ENCODE results near the gene UNC13B.

UNC13B gene

DNA sequence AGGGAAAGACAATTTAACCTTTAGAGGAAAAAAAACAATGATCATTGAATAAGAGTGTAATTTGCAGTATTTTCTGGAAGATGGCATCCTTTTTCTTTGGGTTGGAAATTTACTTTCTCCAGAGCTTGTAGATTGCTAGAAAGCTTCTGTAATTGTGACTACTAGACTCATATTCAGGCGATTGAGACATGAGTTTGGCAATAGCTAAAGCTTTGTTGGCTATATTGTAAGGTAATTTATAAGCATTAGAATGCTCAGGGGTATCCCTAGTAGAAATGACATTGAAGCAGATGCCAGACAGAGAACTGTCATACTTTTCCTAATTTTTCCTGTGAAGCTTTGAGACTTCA is 115.3 kb downstream of the UNC13B start:
- no peak for DNase-seq (ENCODE audit: low spot score)

DNA sequence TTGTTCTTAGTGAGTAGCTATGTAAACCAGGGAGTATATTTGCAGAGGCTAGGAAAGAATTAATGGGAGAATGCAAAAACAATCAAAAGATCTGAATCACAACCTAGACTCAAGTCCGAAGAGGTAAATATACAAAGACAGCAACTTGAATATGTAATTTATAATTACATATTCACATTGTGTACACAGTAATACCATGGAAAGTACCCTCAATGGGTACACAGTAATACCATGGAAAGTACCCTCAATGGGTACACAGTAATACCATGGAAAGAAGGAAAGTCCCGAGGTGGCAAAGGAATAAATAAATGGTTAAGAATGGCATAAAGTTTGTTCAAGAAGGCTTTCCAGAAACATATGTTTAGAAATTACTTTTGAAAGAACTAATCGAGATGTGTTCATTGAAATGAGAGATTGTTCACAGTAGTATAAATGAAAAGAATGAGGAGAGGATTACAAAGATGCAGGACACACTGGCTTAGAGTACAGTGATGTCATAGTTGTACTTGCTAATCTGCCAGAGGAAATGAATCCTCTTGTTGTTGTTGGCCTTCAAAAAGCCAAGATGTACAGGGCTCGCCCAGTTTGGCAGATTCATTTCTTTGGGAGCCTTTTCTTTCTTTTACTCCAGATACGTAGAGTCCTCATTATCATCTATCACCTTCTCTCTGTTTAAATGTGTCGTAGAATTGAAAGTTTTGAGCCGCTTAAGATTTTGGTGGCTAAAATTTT is 116.0 kb downstream of the UNC13B start:
- no peak for DNase-seq (ENCODE audit: low spot score)

DNA sequence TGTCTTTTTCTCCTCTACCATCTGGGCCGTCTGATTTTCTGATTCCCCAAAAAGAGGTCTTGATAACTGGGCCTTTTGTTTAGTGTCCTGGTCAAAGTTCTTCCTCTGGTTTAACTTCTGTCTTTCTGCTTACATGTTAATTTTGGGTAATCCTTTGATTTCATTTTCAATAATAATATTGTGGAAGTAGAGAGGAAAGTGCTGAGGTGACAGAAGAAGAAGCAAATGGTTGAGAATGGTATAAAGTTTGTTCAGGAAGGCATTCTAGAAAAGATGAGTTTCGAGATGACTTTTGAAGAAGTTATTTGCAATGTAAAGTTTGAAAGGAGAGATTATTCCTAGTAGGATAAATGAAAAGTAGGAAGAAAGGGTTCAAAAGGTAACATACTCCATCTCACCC is 118.1 kb downstream of the UNC13B start:
- DNase-seq (ENCODE audit: low spot score), result no peak

DNA sequence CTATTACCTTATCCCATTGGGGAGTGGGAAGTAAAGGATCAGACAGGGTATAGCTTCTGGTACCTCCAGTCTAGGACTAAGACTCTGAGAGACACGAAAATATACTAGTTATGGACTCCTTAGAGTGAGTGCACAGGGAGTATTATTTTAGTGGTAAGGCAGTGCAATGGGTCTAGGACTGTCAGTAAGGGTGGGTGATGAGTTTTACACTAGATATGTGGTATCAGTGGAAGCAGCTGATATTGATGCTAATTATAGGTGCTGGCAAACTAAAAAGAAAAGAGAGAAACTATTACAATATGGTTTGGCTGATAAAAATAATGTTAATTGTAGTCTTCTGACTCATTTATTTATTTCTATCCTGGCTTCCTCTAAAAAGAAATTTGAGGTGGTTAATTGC is 118.6 kb downstream of the UNC13B start:
- DNase-seq (ENCODE audit: low spot score), result no peak

DNA sequence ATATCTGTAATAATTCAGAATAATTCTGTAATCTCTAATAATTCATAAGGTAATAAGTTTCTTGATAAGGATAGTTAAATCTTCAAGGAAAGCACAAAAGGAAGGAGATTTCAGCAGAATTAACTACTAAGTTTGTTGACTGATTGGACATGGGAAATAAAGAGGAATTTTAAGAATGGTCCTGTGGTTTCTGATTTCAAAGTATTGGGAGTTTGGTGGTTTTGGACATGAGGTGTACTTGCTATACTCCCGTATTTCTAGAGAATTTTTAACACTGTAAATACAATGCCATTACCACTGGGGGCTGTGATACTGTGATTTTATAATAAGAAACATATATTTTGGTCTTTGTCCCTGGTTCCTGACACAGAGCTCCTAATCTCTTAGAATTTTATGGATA is 123.9 kb downstream of the UNC13B start:
- DNase-seq (ENCODE audit: low spot score), result no peak

DNA sequence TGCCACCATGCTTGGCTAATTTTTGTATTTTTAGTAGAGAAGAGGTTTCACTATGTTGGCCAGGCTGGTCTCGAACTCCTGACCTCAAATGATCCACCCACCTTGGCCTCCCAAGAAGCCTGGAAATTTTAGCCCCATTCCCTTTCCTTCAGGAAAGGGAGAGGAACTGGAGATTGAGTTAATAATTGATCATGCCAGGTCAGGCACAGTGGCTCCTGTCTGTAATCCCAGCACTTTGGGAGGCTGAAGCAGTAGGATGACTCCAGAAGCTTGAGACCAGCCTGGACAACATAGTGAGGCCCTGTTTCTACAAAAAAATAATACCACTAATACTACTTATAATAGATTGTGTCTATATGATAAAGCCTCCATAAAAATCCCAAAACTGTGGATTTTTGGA is 124.6 kb downstream of the UNC13B start:
- DNase-seq (ENCODE audit: low spot score), result no peak

DNA sequence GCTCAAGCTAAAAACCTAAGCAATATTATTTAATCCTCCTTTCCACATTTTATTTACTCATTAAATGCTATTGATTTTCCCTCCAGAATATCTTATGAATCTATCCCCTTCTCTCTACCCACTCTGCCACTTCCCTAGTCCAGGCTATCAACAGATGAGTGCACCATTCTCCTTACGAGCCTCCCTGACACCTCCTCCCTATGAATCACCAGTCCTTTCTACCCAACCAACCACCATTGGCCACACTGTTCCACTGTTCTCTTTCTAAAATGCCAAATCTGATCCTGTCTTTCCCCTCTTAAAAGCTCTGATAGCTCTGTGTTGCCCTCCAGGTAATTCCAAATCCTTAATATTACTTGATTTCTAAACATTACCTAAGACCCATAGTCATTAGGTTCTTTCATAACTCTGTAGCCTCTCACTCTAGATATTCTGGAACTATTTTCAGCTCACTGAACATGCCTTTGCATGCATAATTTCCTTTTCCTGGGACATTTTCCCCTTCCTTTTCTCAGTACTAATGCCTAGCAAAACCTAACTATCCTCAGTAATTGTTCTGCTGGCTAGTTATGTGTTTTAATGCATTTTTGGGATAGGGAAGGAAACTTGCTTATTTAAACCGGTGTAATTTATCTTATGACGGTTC is 126.3 kb downstream of the UNC13B start:
- no peak for DNase-seq (ENCODE audit: low spot score)

DNA sequence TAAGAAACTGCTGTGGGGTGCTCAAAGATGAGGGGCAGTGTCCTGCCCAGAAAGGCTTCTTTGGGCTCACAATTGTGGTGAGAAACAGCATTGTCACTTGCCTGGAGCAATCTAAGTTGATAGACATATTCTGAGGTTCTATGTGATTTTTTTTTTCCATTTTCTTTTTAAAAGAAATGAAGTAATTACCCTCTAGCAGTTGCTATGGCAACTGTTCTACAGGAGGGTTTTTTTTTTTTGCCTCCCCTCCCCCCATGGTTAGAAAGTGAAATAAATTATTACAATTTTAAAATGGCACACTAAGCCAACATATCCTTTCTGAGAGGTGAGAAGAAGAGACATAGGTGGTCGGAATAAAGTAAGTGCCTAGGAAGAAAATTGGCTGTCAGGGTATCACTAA is 127.0 kb downstream of the UNC13B start:
- DNase-seq (ENCODE audit: low spot score), result no peak

DNA sequence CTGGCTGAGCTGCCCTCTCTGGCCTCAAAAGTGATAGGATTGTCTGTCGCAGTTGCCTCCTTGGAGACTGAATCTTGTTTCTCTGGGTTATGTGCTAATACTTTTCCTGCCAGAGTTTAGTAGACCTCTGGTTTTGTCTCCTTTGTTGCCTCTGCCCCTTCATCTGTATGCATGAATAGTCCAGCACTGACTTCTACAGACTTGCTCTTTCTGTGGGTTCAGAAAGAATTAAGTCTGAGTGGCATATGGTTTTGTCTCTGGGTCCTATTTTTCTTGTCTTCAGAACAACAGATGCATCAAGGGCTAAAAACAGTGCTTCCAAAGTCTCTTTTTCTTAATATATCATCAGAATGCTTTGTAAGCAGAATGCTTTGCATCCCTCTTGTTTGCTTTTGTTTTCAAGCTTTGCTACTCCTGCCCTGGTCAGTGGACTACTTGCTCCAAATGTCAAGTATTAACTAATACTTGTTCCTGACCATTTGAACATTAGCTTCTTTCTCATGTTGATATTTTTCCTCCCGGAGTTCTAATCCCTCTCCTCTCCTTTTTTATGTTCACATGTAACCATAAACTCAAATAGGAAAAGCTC is 131.7 kb downstream of the UNC13B start:
- no peak for DNase-seq (ENCODE audit: low spot score)

DNA sequence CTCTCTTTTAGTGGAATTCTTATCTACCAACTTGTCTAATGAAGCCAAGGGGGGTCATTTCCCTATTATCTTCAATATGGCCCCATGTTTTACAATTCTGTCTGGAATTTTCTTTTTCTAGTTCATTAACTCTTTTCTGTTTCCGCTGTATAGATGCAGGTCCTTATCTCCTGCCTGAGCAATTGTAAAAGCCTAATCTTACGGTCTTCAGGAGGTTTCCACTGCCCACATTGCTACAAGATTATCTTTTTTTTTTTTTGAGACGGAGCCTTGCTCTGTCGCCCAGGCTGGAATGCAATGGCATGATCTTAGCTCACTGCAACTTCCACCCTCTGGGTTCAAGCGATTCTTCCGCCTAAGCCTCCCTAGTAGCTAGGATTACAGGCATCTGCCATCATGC is 132.3 kb downstream of the UNC13B start:
- DNase-seq (ENCODE audit: low spot score), result no peak

DNA sequence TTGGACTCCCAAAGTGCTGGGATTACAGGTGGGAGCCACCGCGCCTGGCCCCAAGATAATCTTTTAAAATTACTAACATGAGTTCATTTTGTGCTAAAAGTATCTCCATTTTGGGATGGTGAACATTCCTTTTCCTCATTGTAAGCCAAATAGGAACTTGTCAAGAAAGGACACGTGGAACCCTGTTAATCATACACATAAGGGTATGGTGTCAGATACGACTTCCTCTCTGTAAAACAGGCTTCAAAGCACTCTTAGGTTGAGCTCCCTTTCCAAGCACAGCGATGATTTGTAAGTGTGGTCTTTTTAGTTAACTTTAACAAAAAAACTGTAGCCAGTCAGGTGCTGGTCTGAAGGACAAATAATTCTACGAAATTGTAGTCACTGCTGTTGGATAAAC is 132.7 kb downstream of the UNC13B start:
- DNase-seq (ENCODE audit: low spot score), result no peak

DNA sequence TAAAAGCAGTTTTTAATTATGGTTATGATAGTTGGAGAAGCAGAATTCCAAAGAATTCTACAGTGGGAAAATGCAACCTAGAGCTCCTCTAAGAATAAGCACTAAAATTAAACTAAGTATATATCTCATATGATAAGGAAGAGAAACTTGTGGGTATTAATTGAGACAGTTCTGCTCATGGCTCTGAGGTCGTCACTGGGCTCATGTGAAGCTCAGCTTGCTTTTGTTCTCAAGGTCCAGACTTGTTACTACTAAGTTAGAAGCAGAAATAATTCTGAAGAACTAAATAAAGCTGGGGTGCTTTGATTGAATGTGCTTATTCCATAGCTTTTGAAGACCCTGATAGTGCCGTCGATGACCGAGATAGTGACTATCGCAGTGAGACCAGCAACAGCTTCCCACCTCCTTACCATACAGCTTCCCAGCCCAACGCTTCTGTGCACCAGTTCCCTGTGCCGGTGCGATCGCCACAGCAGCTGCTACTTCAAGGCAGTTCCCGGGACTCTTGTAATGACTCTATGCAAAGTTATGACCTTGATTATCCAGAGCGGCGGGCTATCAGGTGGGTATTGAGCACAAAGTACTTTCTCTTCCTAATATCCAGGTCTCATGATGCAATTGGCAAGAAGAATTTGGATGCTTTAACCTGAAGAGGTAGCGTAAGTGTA is 133.7 kb downstream of the UNC13B start:
- DNase-seq (ENCODE audit: low spot score), result no peak

DNA sequence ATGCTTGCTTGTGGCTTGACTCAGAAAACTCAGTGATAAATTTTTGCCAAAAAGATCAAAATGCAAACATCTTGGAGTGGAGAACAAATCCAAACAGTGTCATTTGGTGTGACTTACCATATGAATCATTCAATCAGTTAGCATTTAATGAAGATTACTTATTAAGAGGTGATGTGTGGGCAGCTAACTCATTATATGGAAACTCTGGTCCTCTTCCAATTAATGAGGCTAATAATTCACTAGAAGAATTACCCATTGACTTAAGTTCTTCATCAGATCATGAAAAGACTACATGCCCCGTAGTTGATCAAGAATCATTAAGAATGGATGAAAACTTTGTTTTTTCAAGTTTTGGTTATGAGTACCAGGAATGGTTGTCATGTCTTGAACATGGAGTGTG is 141.8 kb downstream of the UNC13B start:
- no peak for DNase-seq (ENCODE audit: low spot score)

DNA sequence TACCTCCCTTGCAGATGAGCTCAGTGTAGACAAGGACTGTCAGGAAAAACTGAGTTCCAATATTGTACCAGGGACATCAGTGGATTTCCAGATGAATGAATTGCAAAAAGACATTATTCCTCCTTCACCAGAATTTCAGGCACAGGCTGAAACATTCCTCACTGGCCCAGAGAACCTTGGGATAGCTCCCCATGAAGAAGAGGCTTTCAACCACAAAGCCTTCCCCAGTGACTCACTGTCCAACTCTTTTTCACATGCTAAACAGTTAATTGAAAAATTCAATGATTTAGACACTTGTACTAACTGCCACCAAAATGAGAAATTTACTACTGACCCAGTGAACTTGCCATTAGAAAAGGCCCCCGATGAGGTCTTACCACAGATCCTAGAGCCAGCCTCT is 144.5 kb downstream of the UNC13B start:
- no peak for DNase-seq (ENCODE audit: low spot score)

DNA sequence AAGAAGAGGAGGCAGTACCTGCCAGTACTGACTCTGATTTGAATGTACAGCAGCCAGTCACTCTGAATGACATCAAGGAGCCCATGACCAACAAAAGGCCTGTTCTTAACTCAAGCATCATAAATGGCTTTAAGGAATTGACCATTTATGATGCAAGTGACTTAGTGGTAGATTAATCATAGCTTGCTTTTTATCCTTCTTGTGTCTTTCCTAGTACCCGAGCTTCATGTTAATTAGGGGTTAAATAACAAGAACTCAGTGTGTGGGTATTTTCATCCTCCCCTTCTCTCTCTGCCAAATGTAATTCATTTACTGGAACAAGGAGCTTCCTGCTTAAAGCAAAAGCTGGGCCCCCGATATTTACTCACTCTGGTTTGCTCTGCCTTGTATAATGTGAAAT is 146.5 kb downstream of the UNC13B start:
- DNase-seq (ENCODE audit: low spot score), result peak; percentile 19

DNA sequence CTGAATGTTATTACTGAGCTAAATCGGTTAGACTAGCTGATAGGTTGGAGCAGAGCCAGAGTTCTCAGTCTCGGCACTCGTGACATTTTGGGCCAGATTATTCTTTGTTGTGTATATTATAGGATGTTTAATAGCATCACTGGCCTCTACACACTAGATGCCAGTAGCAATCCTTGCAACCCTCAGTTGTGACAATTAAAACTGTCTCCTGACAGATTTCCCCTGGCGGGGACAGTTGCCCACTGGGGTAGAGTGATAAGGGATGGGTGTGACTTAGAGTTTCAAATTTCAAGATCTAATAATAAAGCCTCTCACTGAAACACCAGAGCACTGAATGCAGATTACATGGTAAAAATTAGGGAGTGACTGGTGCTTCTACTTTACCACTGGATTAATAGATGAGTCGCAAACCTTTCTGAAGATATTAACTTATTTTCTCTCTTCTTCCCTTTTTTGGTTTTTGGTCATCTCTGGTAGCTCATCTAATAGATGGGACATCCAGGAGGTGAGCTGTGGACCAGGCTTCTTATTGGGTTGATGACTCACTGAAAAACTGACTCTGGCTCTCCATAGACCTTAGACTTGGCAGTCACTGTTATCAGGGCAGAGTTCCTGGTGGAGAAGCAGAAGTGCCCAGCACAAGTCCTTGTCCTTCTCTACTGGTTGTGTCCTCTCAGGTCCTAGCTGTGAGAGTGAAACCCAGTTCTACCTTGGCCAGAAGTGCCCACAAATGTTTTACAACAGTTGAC is 150.3 kb downstream of the UNC13B start:
- no peak for DNase-seq (ENCODE audit: low spot score)

DNA sequence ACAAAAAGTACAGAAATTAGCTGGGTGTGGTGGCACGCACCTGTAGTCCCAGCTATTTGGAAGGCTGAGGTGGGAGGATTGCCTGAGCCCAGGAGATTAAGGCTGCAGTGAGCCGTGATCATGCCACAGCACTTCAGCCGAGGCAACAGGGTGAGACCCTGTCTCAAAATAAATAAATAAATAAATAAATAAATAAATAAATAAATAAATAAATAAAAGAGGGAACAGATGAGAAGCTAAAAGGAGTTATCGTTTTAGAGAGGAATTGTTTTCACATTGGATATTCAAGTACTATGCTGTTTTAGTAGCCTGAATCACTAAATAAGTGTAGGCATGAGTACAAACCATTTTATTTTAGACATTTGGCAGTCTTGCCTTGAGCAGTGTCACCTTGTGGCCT is 151.7 kb downstream of the UNC13B start:
- DNase-seq (ENCODE audit: low spot score), result no peak

DNA sequence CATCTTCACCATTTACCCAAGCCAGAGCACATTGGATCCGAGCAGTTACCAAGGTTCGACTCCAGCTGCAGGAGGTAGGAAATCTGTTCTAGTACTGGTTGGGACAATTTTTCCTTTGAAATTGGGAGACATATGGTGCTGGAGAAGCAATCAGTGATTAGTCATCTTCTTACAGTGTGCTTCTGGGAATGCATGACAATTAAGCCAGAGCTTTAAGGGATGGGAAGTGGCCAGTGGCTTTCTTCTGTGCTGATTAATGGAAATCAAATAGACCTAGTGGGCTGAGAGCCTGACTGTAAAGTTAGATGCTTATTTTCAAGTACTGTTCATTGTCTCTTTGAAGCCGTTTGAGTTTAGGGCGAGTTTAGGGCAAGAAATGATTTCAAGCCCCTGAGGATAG is 152.1 kb downstream of the UNC13B start:
- DNase-seq (ENCODE audit: low spot score), result no peak

DNA sequence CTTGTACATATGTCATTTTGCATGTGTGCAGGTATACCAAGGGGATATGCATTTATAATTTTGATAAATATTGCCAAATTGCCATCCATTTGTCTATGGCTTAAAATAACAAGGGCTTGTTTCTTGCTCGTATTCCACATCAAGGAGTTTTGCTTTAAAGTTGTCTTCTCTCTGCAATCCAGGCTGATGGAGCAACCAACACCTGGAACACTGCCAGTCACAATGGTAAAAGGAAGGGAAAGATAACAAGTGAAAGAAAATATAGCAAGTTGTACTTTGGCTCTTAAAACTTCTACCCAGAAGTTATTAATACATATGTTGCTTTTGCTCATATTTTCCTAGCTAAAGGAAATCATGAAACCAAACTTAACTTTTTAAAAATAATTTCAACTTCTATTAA is 156.9 kb downstream of the UNC13B start:
- DNase-seq (ENCODE audit: low spot score), result no peak

DNA sequence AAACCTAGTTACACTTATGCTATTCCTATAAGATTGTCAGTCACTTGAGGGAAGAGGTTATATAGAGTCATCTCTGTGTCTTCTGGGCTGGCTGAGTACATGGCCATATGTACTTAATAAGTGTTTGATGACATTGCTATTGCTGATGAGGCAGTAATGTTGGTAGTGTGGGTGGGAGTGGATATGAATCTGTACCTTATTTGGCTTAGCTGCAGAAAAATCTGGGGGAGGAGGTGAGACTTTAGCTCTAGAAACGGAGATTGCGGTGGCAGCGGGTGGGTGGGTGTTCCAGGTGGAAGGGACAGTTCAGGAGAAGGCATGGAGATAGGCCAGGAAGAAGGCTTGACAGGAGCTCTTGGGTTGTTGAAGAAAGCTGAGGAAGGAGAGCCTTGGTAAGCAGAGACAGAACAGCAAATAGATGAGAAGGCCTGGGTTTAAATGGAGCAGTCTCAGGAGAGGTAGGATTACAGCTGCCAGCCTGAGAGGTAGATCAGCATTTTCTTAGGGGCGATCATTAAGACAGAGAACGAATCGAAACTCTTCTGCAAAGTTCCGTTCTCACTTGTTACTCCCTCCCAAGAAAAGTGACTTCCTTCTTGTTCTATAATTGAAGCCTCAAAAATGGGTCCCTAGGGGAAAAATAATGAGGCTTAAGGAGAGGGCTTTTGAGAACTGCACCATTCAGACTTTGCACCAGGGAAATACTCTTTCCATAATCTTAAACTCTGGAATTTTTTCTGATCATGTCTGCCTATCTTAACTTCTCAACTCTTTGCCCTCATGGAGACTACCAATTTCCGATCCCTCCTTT is 160.5 kb downstream of the UNC13B start:
- no peak for DNase-seq (ENCODE audit: low spot score)

DNA sequence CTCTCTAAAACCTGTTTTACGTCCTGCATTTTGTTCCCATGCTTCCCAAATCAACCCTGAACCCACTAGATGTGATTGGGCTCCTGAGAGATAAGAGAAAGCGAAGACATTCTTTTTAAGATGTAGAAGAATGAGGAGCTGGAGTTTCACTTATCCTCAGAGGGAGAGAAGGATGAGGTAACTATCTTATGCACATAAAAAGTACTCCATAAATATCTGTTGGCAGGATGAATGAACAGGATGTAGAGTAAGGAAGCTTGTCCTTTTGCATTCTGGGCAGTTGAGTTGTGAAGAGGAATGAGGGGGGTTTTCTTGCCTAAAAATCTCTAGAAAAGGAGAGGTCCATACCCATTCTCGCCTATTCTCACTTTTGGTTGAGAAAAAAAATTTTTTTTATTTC is 163.2 kb downstream of the UNC13B start:
- no peak for DNase-seq (ENCODE audit: low spot score)

DNA sequence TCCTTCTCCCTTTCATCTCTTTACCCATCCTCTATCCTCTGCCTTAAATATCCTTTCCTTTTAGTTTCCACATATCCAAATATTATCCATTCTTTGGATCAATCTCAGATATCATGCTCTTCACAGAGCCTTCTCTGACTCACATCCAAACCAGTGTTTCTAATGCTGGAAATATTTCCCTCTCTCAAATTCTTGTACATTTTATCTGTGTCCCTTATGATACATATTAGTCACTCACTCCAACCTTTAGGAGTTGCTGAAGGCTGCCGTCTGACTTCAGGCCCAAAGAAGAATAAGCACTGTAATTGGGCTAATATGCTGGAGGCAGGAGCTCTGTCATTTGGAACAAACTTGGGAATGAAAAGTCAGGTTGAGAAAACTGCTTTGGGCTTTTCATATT is 171.7 kb downstream of the UNC13B start:
- no peak for DNase-seq (ENCODE audit: low spot score)

Data from COLO829 (cell line).